Tibial artery (tissue), 4 donors: ENCODE results near the gene GJB4.

Experiments
- DNase-seq, 2 donors: peaks; one replicate each; pipeline ENCODE4 v3.0.0-alpha.2; 2019
- H3K27ac ChIP-seq, 2 donors: fragments of 200-600 bp; sonication (generic) in 1 of 2; 1 replicate in 1 of 2; 2 replicates in 1 of 2; pipeline ENCODE4 v1.5.1; 2018 to 2019; ENCODE audit warnings: mild to moderate bottlenecking in 1 of 2
- H3K27me3 ChIP-seq, 2 donors: fragments of 200-600 bp; sonication (generic) in 1 of 2; one replicate each; pipeline versions ENCODE4 v1.5.1 to v1.6.0; 2016 to 2019
- H3K36me3 ChIP-seq, 3 donors: fragments of 200-600 bp; sonication (generic) in 2 of 3; one replicate each; pipeline ENCODE4 v1.5.1; 2016 to 2019; ENCODE audit warnings: mild to moderate bottlenecking in 2 of 3
- H3K4me1 ChIP-seq, 4 donors: fragments of 200-600 bp; sonication (generic) in 2 of 4; 1 replicate in 3 of 4; 2 replicates in 1 of 4; pipeline ENCODE4 v1.5.1; 2016 to 2019
- H3K4me3 ChIP-seq, 2 donors: fragments of 200-600 bp; sonication (generic) in 1 of 2; 1 replicate in 1 of 2; 2 replicates in 1 of 2; pipeline ENCODE4 v1.5.1; 2018 to 2019; ENCODE audit warnings: mild to moderate bottlenecking in 2 of 2
- H3K9me3 ChIP-seq, 3 donors: fragments of 200-600 bp; sonication (generic) in 1 of 3; one replicate each; pipeline ENCODE4 v1.5.1; 2016 to 2019
- CTCF ChIP-seq, 2 experiments: fragments of 200-600 bp in 1 of 2; fragments of 450-650 bp in 1 of 2; IDR thresholded peaks; one replicate each; pipeline ENCODE4 v1.5.1; 2017 to 2019; ENCODE audit warnings: antibody characterized with exemption in 2 of 2, mild to moderate bottlenecking in 1 of 2, moderate library complexity in 1 of 2
- intact Hi-C: fragments of 100-400 bp; cut with DNase I; formaldehyde crosslinking; loops from one replicate; pipeline ENCODE4 v1.15.0; 2023; ENCODE audit warnings: low total_unique reads

GJB4 gene

GRCh38 chr1:34742667-34743270, 16.8 kb upstream of the GJB4 start:
- Histone ChIP-seq H3K27ac (no peak overlapping the region), H3K27me3 (peaks cover 0 to 28% of the 10 kb centered on the region in 2 donors), H3K4me3 (no peak overlapping the region), H3K36me3 (no peaks in the 10 kb centered on the region), H3K9me3 (no peaks in the 10 kb centered on the region), H3K4me1 (peaks cover 0 to 6% (median 0%) of the 10 kb centered on the region in 4 donors)
- DNase-seq = peak; percentile 61 to 75
- peak; percentile 78 to 95 for TF ChIP-seq CTCF (IDR thresholded peaks at IDR 0.05)
- intact Hi-C loops = loop anchor here (5.0 kb wide), 1 partner anchor 1110 kb away; no protein-coding TSS in a partner anchor

GRCh38 chr1:34743775-34744174, 15.8 kb upstream of the GJB4 start:
- no peak for TF ChIP-seq CTCF (IDR thresholded peaks at IDR 0.05)
- H3K9me3 ChIP-seq = no peaks in the 10 kb centered on the region
- intact Hi-C loops = loop anchor here (5.0 kb wide), 1 partner anchor 1111 kb away; no protein-coding TSS in a partner anchor
- H3K27me3 ChIP-seq = peaks cover 0 to 30% of the 10 kb centered on the region in 2 donors
- no peak overlapping the region for H3K27ac ChIP-seq
- H3K4me3 ChIP-seq = no peak overlapping the region
- H3K4me1 ChIP-seq = peaks cover 0 to 6% (median 0%) of the 10 kb centered on the region in 4 donors
- no peaks in the 10 kb centered on the region for H3K36me3 ChIP-seq
- peak in 1 of 2 donors; percentile 17 for DNase-seq

GRCh38 chr1:34744851-34745250, 14.7 kb upstream of the GJB4 start:
- TF ChIP-seq CTCF (IDR thresholded peaks at IDR 0.05) = no peak
- intact Hi-C loops = loop anchor here (5.0 kb wide), 1 partner anchor 1113 kb away; no protein-coding TSS in a partner anchor
- peaks cover 0 to 32% of the 10 kb centered on the region in 2 donors for H3K27me3 ChIP-seq
- H3K27ac ChIP-seq = no peak overlapping the region
- DNase-seq = peak in 1 of 2 donors; percentile 7
- H3K4me3 ChIP-seq = no peak overlapping the region
- no peaks in the 10 kb centered on the region for H3K9me3 ChIP-seq
- no peaks in the 10 kb centered on the region for H3K36me3 ChIP-seq
- H3K4me1 ChIP-seq = peaks cover 0 to 6% (median 0%) of the 10 kb centered on the region in 4 donors

GRCh38 chr1:34745666-34746065, 13.9 kb upstream of the GJB4 start:
- no peak for TF ChIP-seq CTCF (IDR thresholded peaks at IDR 0.05)
- intact Hi-C loops = no loop called here
- Histone ChIP-seq H3K27ac (no peak overlapping the region), H3K9me3 (no peaks in the 10 kb centered on the region), H3K4me3 (no peak overlapping the region), H3K27me3 (peaks cover 0 to 33% of the 10 kb centered on the region in 2 donors), H3K4me1 (peaks cover 0 to 6% (median 0%) of the 10 kb centered on the region in 4 donors), H3K36me3 (no peaks in the 10 kb centered on the region)
- peak in 1 of 2 donors; percentile 35 for DNase-seq

- no peak for TF ChIP-seq CTCF (IDR thresholded peaks at IDR 0.05)
- H3K36me3 ChIP-seq = no peaks in the 10 kb centered on the region
- no peak for DNase-seq
- no peaks in the 10 kb centered on the region for H3K9me3 ChIP-seq
- no peak overlapping the region for H3K4me3 ChIP-seq
- H3K27ac ChIP-seq = no peak overlapping the region
- peaks cover 0 to 6% (median 0%) of the 10 kb centered on the region in 4 donors for H3K4me1 ChIP-seq
- intact Hi-C loops = no loop called here
- peaks cover 0 to 33% of the 10 kb centered on the region in 2 donors for H3K27me3 ChIP-seq
Observed at GRCh38 chr1:34746101-34746500, 13.4 kb upstream of the GJB4 start.
